ENCODE results near the gene ZPR1. TPM values are rescaled to one million over a fixed set of nuclear protein-coding genes. Genes with fewer than 3 reads are reported as not detected.

ZPR1 gene
- total RNA-seq, 2 donors from 2014 or later: 31.1 to 40.7 TPM

DNA sequence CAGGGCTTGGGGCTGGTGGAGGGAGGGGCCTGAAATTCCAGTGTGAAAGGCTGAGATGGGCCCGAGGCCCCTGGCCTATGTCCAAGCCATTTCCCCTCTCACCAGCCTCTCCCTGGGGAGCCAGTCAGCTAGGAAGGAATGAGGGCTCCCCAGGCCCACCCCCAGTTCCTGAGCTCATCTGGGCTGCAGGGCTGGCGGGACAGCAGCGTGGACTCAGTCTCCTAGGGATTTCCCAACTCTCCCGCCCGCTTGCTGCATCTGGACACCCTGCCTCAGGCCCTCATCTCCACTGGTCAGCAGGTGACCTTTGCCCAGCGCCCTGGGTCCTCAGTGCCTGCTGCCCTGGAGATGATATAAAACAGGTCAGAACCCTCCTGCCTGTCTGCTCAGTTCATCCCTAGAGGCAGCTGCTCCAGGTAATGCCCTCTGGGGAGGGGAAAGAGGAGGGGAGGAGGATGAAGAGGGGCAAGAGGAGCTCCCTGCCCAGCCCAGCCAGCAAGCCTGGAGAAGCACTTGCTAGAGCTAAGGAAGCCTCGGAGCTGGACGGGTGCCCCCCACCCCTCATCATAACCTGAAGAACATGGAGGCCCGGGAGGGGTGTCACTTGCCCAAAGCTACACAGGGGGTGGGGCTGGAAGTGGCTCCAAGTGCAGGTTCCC is 41.8 kb upstream of the ZPR1 start, which contains the start of gene APOC3:
Gene APOC3 (plus strand): TSS at position 383 of the 659 bp plus-strand sequence. CDS start 676 bp downstream, outside the sequence.
- Histone ChIP-seq H3K9ac (ENCODE audit: low read depth in 2 of 2, low read length in 2 of 2) (no peak within 1 kb of the TSS), H3K27me3 (no peaks in the 10 kb centered on the region), H3K4me3 (no peak within 1 kb of the TSS), H3K4me1 (no peaks in the 10 kb centered on the region), H3K9me3 (no peaks in the 10 kb centered on the region), H3K36me3 (no peaks in the 10 kb centered on the region), H3K27ac (no peak within 1 kb of the TSS)
- DNase-seq: no peak
- TF ChIP-seq, protein P1, sequence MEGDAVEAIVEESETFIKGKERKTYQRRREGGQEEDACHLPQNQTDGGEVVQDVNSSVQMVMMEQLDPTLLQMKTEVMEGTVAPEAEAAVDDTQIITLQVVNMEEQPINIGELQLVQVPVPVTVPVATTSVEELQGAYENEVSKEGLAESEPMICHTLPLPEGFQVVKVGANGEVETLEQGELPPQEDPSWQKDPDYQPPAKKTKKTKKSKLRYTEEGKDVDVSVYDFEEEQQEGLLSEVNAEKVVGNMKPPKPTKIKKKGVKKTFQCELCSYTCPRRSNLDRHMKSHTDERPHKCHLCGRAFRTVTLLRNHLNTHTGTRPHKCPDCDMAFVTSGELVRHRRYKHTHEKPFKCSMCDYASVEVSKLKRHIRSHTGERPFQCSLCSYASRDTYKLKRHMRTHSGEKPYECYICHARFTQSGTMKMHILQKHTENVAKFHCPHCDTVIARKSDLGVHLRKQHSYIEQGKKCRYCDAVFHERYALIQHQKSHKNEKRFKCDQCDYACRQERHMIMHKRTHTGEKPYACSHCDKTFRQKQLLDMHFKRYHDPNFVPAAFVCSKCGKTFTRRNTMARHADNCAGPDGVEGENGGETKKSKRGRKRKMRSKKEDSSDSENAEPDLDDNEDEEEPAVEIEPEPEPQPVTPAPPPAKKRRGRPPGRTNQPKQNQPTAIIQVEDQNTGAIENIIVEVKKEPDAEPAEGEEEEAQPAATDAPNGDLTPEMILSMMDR (IDR thresholded peaks at IDR 0.05): no peak
- intact Hi-C loops (cut with DNase I): no loop called here

- TF ChIP-seq, protein P1 (IDR thresholded peaks at IDR 0.05): no peak
- H3K9ac ChIP-seq (ENCODE audit: low read depth in 2 of 2, low read length in 2 of 2): no peak overlapping the region
Measured at GRCh38 chr11:116828632-116829524, 41.1 kb upstream of the ZPR1 start.

DNA sequence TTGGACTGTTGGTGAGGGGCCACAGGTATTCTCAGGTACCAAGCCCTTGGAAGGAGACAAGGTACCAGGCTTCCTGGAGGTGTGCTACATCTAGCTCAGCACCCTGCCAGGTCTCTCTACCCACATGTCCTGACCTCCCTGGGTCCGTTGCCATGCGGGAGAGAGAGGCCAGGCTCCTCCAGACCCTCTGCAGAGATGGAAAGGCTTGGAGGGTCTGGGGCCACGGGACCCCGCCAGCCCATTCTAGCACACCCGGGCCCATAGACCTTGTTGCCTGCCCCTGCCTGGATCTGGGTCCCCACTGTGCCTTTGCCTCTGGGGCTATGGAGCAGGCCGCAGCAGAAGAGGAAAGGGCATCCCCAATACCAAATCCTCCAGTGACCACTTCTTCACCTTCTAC is 39.6 kb upstream of the ZPR1 start:
- Histone ChIP-seq H3K4me3 (no peak overlapping the region), H3K9ac (ENCODE audit: low read depth in 2 of 2, low read length in 2 of 2) (no peak overlapping the region), H3K27me3 (no peaks in the 10 kb centered on the region), H3K4me1 (no peaks in the 10 kb centered on the region), H3K27ac (no peak overlapping the region), H3K9me3 (no peaks in the 10 kb centered on the region), H3K36me3 (no peaks in the 10 kb centered on the region)
- intact Hi-C loops (cut with DNase I): no loop called here
- TF ChIP-seq, protein P1 (IDR thresholded peaks at IDR 0.05): no peak
- DNase-seq: no peak

More at GRCh38 chr11:116828632-116829524, 41.1 kb upstream of the ZPR1 start:
- no peak overlapping the region for H3K4me3 ChIP-seq
- no peak overlapping the region for H3K27ac ChIP-seq
- no peaks in the 10 kb centered on the region for H3K36me3 ChIP-seq
- no peaks in the 10 kb centered on the region for H3K9me3 ChIP-seq
- no peak for DNase-seq
- intact Hi-C loops (cut with DNase I): no loop called here
- no peaks in the 10 kb centered on the region for H3K4me1 ChIP-seq
- no peaks in the 10 kb centered on the region for H3K27me3 ChIP-seq

DNA sequence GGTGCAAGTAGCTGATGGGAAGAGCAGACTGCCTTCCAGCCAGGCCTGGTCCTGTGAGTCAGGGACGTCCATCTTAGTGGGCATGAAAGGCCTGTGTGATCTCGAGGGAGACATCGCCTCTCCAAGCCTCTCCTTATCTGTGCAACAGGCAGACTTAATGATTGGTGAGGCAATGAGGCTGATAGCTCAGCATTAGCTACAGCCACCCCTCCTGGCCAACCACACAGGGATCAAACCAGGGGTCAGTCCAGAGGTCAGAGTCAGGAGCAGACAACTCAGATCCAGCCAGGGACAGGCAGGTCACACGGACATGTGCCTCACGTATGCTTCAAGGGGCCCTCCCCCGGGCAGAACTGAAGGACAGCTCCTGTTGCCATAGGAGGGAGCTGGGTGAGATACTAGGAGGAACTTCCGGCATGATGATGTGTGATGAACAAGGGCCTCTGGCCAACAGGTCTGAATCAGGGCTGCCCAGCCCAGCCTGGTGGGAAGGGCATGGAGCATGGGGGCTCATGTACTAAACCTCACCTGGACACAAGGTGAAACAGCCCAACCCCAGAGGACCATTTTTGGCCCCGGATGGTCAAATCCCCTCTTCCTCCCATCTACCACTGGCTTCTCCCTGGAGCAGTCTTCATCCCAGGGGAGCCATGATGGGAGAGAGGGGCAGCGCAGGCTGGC is 39.1 kb upstream of the ZPR1 start:
- intact Hi-C loops (cut with DNase I): no loop called here
- Histone ChIP-seq H3K9ac (ENCODE audit: low read depth in 2 of 2, low read length in 2 of 2) (no peak overlapping the region), H3K27me3 (no peaks in the 10 kb centered on the region), H3K4me1 (no peaks in the 10 kb centered on the region), H3K4me3 (no peak overlapping the region), H3K9me3 (no peaks in the 10 kb centered on the region), H3K27ac (no peak overlapping the region), H3K36me3 (no peaks in the 10 kb centered on the region)
- no peak for DNase-seq
- TF ChIP-seq, protein P1 (IDR thresholded peaks at IDR 0.05): no peak

Data from colonic mucosa (tissue), 4 donors.